Brain pericyte (primary cell): ENCODE data around the gene RSAD1.
A peak's percentile ranks its signal among the peaks of the same experiment; 100 is the strongest.

Source experiments
- DNase-seq: peaks from one replicate; pipeline ENCODE4 v3.0.0-alpha.2; 2012; ENCODE audit warnings: low read depth, low spot score

RSAD1 gene

GRCh38 chr17:50493744-50494143 lies 15.1 kb downstream of the RSAD1 start:
- DNase-seq = no peak

GRCh38 chr17:50495217-50495823 lies 16.7 kb downstream of the RSAD1 start:
- no peak for DNase-seq

GRCh38 chr17:50495918-50496317 lies 17.3 kb downstream of the RSAD1 start:
- no peak for DNase-seq

- no peak for DNase-seq
Observed at GRCh38 chr17:50498021-50498874, 19.6 kb downstream of the RSAD1 start.

GRCh38 chr17:50499270-50499669 lies 20.6 kb downstream of the RSAD1 start:
- no peak for DNase-seq

GRCh38 chr17:50499721-50500120 lies 21.1 kb downstream of the RSAD1 start:
- DNase-seq = no peak

GRCh38 chr17:50501054-50501453 lies 22.4 kb downstream of the RSAD1 start:
- DNase-seq = no peak

GRCh38 chr17:50502301-50502990 lies 23.8 kb downstream of the RSAD1 start:
- no peak for DNase-seq

GRCh38 chr17:50505591-50506130 lies 27.0 kb downstream of the RSAD1 start:
- DNase-seq = no peak

- DNase-seq = no peak
Observed at GRCh38 chr17:50506298-50506697, 27.6 kb downstream of the RSAD1 start.

GRCh38 chr17:50507871-50508572 lies 29.4 kb downstream of the RSAD1 start, which contains the start of gene MYCBPAP:
MYCBPAP (plus strand) TSS chr17:50508439; CDS start chr17:50508675, 236 bp downstream.
- DNase-seq = peak; percentile 22

GRCh38 chr17:50508573-50509460 lies 30.2 kb downstream of the RSAD1 start:
- no peak for DNase-seq

- no peak for DNase-seq
Observed at GRCh38 chr17:50511058-50511457, 32.4 kb downstream of the RSAD1 start.

- DNase-seq = no peak
Observed at GRCh38 chr17:50513495-50513894, 34.8 kb downstream of the RSAD1 start.

- DNase-seq = no peak
Observed at GRCh38 chr17:50514388-50514787, 35.7 kb downstream of the RSAD1 start.

GRCh38 chr17:50514936-50515702 lies 36.5 kb downstream of the RSAD1 start:
- peak; percentile 52 for DNase-seq

GRCh38 chr17:50517011-50517410 lies 38.4 kb downstream of the RSAD1 start:
- DNase-seq = no peak

- no peak for DNase-seq
Observed at GRCh38 chr17:50517504-50518383, 39.1 kb downstream of the RSAD1 start.
